ENCODE results near the gene BDNF. TPM values are rescaled to one million over a fixed set of nuclear protein-coding genes. Genes with fewer than 3 reads are reported as not detected.

BDNF gene
- total and polyA plus RNA-seq, 2 experiments from 2014 or later, result 5.1 to 5.2 TPM

GRCh38 chr11:27698872-27699241, 1.4 kb downstream of the BDNF start (continued):
- no peak for TF ChIP-seq ZNF462 (CRISPR knock-in tag; IDR thresholded peaks at IDR 0.05)

GRCh38 chr11:27697679-27698275, 2.5 kb downstream of the BDNF start:
- peak overlapping the region; percentile 67 for H3K4me3 Mint-ChIP-seq
- TF ChIP-seq ZNF331 (CRISPR knock-in tag; IDR thresholded peaks at IDR 0.05; ENCODE audit: low read depth) (no peak), ZNF114 (CRISPR knock-in tag; IDR thresholded peaks at IDR 0.05) (no peak), JUNB (IDR thresholded peaks at IDR 0.05; ENCODE audit: unreplicated experiment) (no peak), CTCF (conservative IDR thresholded peaks at IDR 0.05; ENCODE audit: low read depth in 2 of 2) (no peak), POLR2AphosphoS5 (IDR thresholded peaks at IDR 0.05; ENCODE audit: low read depth) (no peak), ZNF462 (CRISPR knock-in tag; IDR thresholded peaks at IDR 0.05) (no peak)

More at GRCh38 chr11:27697679-27698275, 2.5 kb downstream of the BDNF start:
- H3K9me2 ChIP-seq (ENCODE audit: insufficient read depth), result no peaks in the 10 kb centered on the region
- peaks cover 65% of the 10 kb centered on the region for H3K4me1 ChIP-seq (ENCODE audit: insufficient read depth)
- no peaks in the 10 kb centered on the region for H3K9me3 Mint-ChIP-seq
- peak overlapping the region; percentile 67 for H3K27ac ChIP-seq (ENCODE audit: low read depth)
- peaks cover 2% of the 10 kb centered on the region; the same call in 2 of the 3 replicates for H3K36me3 Mint-ChIP-seq (ENCODE audit: low read depth)
- H3K4me2 ChIP-seq, result peak overlapping the region; percentile 82
- H3K27me3 Mint-ChIP-seq (ENCODE audit: insufficient read depth, low read depth, poor library complexity), result peaks cover 25% of the 10 kb centered on the region
- 0 out of 2 replicates have a peak, but pooled peaks cover 6% of the 10 kb centered on the region for H3F3A ChIP-seq (replicated peaks; ENCODE audit: low read depth)
- H2AFZ ChIP-seq, result no peak overlapping the region
- H3K4me3 ChIP-seq, result peak overlapping the region; percentile 79
- no peak overlapping the region for H3K27ac Mint-ChIP-seq
- ATAC-seq (no peak), DNase-seq (ENCODE audit: low spot score) (peak; percentile 21)
- H3K27me3 ChIP-seq (ENCODE audit: insufficient read depth), result peaks cover 23% of the 10 kb centered on the region
- no peaks in the 10 kb centered on the region for H4K20me1 ChIP-seq (replicated peaks; ENCODE audit: insufficient read depth)
- no peaks in the 10 kb centered on the region for H3K36me3 ChIP-seq (ENCODE audit: insufficient read depth)
- peaks cover 40% of the 10 kb centered on the region for H3K79me2 ChIP-seq (replicated peaks; ENCODE audit: insufficient read depth)
- H3K4me1 Mint-ChIP-seq, result peaks cover 66% of the 10 kb centered on the region

All from GM23338 (cell line).